HepG2 (cell line): ENCODE data around the gene CAV3. TPM values are rescaled to one million over a fixed set of nuclear protein-coding genes. Genes with fewer than 3 reads are reported as not detected.

Experiments
- CEBPG ChIP-seq: IDR thresholded peaks from 2 replicates; pipeline ENCODE4 v1.6.1; 2016
- CTCF ChIP-seq: sonication (generic); formaldehyde crosslinking; IDR thresholded peaks from 2 replicates; pipeline ENCODE4 v1.5.0; 2020; ENCODE audit warnings: mild to moderate bottlenecking, missing genetic modification reagents, moderate library complexity
- KDM5A ChIP-seq: fragments of 200-600 bp; sonication (generic); IDR thresholded peaks from 2 replicates; pipeline ENCODE4 v1.7.0; 2018; ENCODE audit warnings: antibody characterized with exemption, mild to moderate bottlenecking, low read length, borderline replicate concordance
- MXD4 ChIP-seq: IDR thresholded peaks from 2 replicates; pipeline ENCODE4 v1.6.1; 2016; ENCODE audit warnings: mild to moderate bottlenecking, missing biosample characterization, missing genetic modification reagents
- NFATC3 ChIP-seq: sonication (generic); formaldehyde crosslinking; IDR thresholded peaks from 2 replicates; pipeline ENCODE4 v1.5.1; 2020; ENCODE audit warnings: mild to moderate bottlenecking, missing genetic modification reagents
- NFE2 ChIP-seq: sonication (generic); formaldehyde crosslinking; IDR thresholded peaks from 2 replicates; pipeline ENCODE4 v1.4.0; 2020; ENCODE audit warnings: missing genetic modification reagents
- PHF8 ChIP-seq: sonication (generic); formaldehyde crosslinking; IDR thresholded peaks from 2 replicates; pipeline ENCODE4 v1.5.0; 2020; ENCODE audit warnings: missing genetic modification reagents
- SMAD9 ChIP-seq: sonication (generic); formaldehyde crosslinking; IDR thresholded peaks from 2 replicates; pipeline ENCODE4 v1.5.1; 2020; ENCODE audit warnings: mild to moderate bottlenecking, missing genetic modification reagents
- SPEN ChIP-seq: sonication (generic); formaldehyde crosslinking; IDR thresholded peaks from 2 replicates; pipeline ENCODE4 v1.5.1; 2020; ENCODE audit warnings: low read depth, mild to moderate bottlenecking, missing genetic modification reagents
- UBTF ChIP-seq: sonication (generic); formaldehyde crosslinking; IDR thresholded peaks from 2 replicates; pipeline ENCODE4 v1.4.0; 2020; ENCODE audit warnings: mild to moderate bottlenecking, missing genetic modification reagents
- ZNF124 ChIP-seq: sonication (generic); formaldehyde crosslinking; IDR thresholded peaks from 2 replicates; pipeline ENCODE4 v1.4.0; 2020; ENCODE audit warnings: missing genetic modification reagents
- ZNF142 ChIP-seq: sonication (generic); formaldehyde crosslinking; IDR thresholded peaks from 2 replicates; pipeline ENCODE4 v1.4.0; 2020; ENCODE audit warnings: missing genetic modification reagents
- ZNF234 ChIP-seq: sonication (generic); formaldehyde crosslinking; conservative IDR thresholded peaks from 2 replicates; pipeline ENCODE4 v1.5.1; 2020; ENCODE audit warnings: mild to moderate bottlenecking, missing genetic modification reagents
- ZNF317 ChIP-seq: sonication (generic); formaldehyde crosslinking; IDR thresholded peaks from 2 replicates; pipeline ENCODE4 v1.5.0; 2020; ENCODE audit warnings: mild to moderate bottlenecking, missing genetic modification reagents
- ZNF496 ChIP-seq: sonication (generic); formaldehyde crosslinking; IDR thresholded peaks from 2 replicates; pipeline ENCODE4 v1.8.1; 2023; ENCODE audit warnings: mild to moderate bottlenecking, moderate library complexity, missing genetic modification reagents; ENCODE audit not compliant: insufficient replicate concordance
- ZNF704 ChIP-seq: sonication (generic); formaldehyde crosslinking; IDR thresholded peaks from 2 replicates; pipeline ENCODE4 v1.8.1; 2023; ENCODE audit warnings: mild to moderate bottlenecking, inconsistent platforms, moderate library complexity, missing genetic modification reagents, borderline replicate concordance
- ZNF777 ChIP-seq: sonication (generic); formaldehyde crosslinking; IDR thresholded peaks from 2 replicates; pipeline ENCODE4 v1.4.0; 2020; ENCODE audit warnings: missing genetic modification reagents
- polyA plus RNA-seq, 8 experiments: library from polyadenylated mRNA; depleted of rRNA in 3 of 8; stranded (reverse) in 7 of 8; unstranded in 1 of 8; fragments of >200 nt; fragmentation: Illumina TruSeq in 4 of 8; extraction: Trizol in 4 of 8; gene quantifications; 2 replicates each; pipeline versions ENCODE4 v1.2.1 to v1.2.3, GENCODE V29; 2011 to 2016; ENCODE audit warnings: low read depth in 4 of 8, missing spikeins in 1 of 8, mixed read lengths in 1 of 8; ENCODE audit not compliant: insufficient read depth in 1 of 8
- total RNA-seq, 5 experiments: library from RNA; depleted of rRNA; stranded (reverse); fragments of >200 nt; fragmentation: Illumina TruSeq; extraction: Trizol; gene quantifications; 2 replicates each; pipeline ENCODE4 v1.2.3, GENCODE V29; 2016; ENCODE audit warnings: low read depth in 1 of 5

Gene CAV3
- total and polyA plus RNA-seq, 2 of the 13 experiments (the other 11 are each of a cell fraction or from before 2014, with no cell fraction given) = not detected

GRCh38 chr3:8767667-8768363 lies 34.2 kb downstream of the CAV3 start (continued):
- TF ChIP-seq ZNF142 = no peak
- TF ChIP-seq SPEN (CRISPR knock-in tag) = no peak
- no peak for TF ChIP-seq ZNF317 (CRISPR knock-in tag)
- no peak for TF ChIP-seq MXD4
- TF ChIP-seq CEBPG (CRISPR knock-in tag) = no peak
- peak; percentile 65 for TF ChIP-seq CTCF (CRISPR knock-in tag)
- TF ChIP-seq KDM5A = no peak
- 0 out of 2 replicates have a peak, but pooled peaks have one; percentile 12 for TF ChIP-seq ZNF777 (CRISPR knock-in tag)
- TF ChIP-seq NFE2 = no peak
- no peak for TF ChIP-seq ZNF124
- no peak for TF ChIP-seq PHF8 (CRISPR knock-in tag)
- TF ChIP-seq ZNF496 (CRISPR knock-in tag) = no peak
- TF ChIP-seq UBTF (CRISPR knock-in tag) = peak; percentile 22; the same call in 1 of the 2 replicates
- TF ChIP-seq NFATC3 = no peak
- no peak for TF ChIP-seq SMAD9 (CRISPR knock-in tag)
- no peak for TF ChIP-seq ZNF704 (CRISPR knock-in tag)
- no peak for TF ChIP-seq ZNF234 (CRISPR knock-in tag)
